ENCODE results near the gene ADAMTS12. TPM values are rescaled to one million over a fixed set of nuclear protein-coding genes. Genes with fewer than 3 reads are reported as not detected.
"Not testable (repeated sequence)": the region's sequence is repeated elsewhere in the genome, so short reads cannot be mapped to it uniquely, and the experiment has no call there.

ADAMTS12 gene
- total RNA-seq, 4 donors from 2014 or later, result 2.3 to 6.0 (median 4.2) TPM

DNA sequence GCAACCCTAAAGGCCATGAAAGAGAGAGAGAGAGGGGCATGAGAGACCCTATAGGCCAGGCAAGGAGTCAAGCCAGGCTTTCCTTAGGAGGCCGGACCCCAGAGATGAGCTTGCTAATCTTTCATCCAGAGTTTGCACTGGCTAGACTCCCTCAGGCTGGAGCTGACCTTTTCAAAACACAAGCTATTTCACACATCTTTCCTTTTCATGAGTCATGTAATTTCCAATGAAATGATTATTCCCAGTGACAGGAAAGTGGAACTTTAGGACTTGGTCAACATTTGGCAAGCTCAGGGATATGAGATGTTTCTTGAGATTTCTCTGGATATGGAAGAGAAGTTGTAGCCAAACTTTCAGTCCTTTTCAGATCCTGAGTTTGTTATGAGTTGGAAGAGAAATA lies 333.3 kb downstream of the ADAMTS12 start:
- Histone ChIP-seq H3K4me1 (peaks cover 0 to 20% (median 17%) of the 10 kb centered on the region in 4 donors), H3K27ac (replicated peaks in 1 of 4) (no peak overlapping the region), H3K4me3 (no peak overlapping the region), H3K9me3 (no peaks in the 10 kb centered on the region), H3K36me3 (no peaks in the 10 kb centered on the region), H3K27me3 (no peaks in the 10 kb centered on the region)
- WGBS, result 57% methylated on average over 1 of the region's 1 CpG
- intact Hi-C loops (cut with DNase I), result no loop called here
- no peak for DNase-seq (ENCODE audit: extremely low spot score)
- TF ChIP-seq, protein P1, sequence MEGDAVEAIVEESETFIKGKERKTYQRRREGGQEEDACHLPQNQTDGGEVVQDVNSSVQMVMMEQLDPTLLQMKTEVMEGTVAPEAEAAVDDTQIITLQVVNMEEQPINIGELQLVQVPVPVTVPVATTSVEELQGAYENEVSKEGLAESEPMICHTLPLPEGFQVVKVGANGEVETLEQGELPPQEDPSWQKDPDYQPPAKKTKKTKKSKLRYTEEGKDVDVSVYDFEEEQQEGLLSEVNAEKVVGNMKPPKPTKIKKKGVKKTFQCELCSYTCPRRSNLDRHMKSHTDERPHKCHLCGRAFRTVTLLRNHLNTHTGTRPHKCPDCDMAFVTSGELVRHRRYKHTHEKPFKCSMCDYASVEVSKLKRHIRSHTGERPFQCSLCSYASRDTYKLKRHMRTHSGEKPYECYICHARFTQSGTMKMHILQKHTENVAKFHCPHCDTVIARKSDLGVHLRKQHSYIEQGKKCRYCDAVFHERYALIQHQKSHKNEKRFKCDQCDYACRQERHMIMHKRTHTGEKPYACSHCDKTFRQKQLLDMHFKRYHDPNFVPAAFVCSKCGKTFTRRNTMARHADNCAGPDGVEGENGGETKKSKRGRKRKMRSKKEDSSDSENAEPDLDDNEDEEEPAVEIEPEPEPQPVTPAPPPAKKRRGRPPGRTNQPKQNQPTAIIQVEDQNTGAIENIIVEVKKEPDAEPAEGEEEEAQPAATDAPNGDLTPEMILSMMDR (IDR thresholded peaks at IDR 0.05), result no peak
- no peak for TF ChIP-seq POLR2A (IDR thresholded peaks at IDR 0.05; ENCODE audit: low read depth)
- TF ChIP-seq POLR2AphosphoS5 (IDR thresholded peaks at IDR 0.05), result no peak
- no peak for TF ChIP-seq EP300 (IDR thresholded peaks at IDR 0.05)

DNA sequence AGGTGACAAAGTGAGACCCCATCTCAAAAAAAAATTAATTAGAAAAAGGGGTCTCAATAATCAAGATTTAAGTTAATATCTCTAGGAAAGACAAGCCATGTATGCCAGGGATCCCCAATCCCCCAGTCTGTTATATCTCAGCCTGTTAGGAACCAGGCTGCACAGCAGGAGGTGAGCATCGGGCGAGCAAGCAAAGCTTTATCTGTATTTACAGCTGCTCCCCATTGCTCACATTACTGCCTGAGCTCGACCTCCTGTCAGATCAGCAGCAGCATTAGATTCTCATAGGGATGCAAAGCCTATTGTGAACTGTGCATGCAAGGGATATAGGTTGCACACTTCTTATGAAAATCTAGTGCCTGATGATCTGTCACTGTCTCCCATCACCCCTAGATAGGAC lies 334.2 kb downstream of the ADAMTS12 start:
- no peak overlapping the region for H3K4me3 ChIP-seq
- TF ChIP-seq EP300 (IDR thresholded peaks at IDR 0.05) (no peak), POLR2AphosphoS5 (IDR thresholded peaks at IDR 0.05) (no peak), POLR2A (IDR thresholded peaks at IDR 0.05; ENCODE audit: low read depth) (no peak)
- TF ChIP-seq, protein P1 (IDR thresholded peaks at IDR 0.05), result no peak
- no peaks in the 10 kb centered on the region for H3K27me3 ChIP-seq
- H3K4me1 ChIP-seq, result peaks cover 0 to 18% (median 15%) of the 10 kb centered on the region in 4 donors
- DNase-seq (ENCODE audit: extremely low spot score), result no peak
- intact Hi-C loops (cut with DNase I), result no loop called here
- no peaks in the 10 kb centered on the region for H3K36me3 ChIP-seq
- no peaks in the 10 kb centered on the region for H3K9me3 ChIP-seq
- H3K27ac ChIP-seq (replicated peaks in 1 of 4), result no peak overlapping the region
- WGBS, result 66% methylated on average over 2 of the region's 3 CpGs

DNA sequence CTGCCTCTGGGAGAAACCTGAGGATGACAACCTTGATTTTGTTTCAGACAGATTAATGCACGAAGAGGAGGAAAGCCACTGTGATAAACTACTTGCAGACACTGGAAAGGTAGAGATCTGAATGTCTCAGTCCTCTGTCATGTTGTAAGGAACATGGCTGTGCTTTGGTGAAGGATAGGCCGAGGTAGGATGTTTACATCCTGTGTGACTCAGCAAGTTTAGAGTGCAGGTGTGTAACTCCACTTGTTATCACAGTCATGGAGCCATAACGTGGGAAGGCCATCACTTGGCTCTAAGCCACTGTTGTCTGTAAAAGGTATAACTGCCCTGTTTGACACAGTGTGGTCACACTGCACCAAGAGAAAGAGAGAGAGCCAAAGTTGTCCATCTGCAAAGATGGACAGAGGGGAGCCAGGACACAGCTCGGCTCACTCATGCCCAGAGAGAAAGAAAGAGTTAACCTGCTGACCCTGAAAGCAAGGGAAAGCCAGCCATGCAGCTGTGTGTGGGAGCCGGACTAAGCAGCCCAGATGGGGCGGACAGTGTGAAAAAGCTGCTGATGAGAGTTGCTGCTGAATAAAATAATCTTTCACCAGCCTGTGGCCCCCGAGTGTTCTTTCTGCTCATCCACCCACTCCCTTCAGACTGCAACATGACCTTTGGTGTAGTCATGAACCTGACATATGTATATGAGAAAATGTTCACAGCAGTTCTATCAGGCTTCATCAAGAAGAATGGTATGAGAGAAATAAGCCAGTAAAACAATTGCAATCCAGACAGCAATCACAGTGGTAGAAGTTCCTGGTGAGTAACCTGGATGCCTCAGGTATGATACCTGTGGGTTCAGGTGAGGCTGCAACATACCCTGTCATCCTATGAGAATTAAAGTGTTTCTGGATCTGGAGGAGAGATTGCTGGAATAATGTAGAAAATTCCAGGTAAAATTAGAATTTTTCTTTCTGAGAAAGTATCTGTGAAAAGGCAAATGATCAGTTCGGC lies 335.2 kb downstream of the ADAMTS12 start:
- Histone ChIP-seq H3K27me3 (no peaks in the 10 kb centered on the region), H3K36me3 (no peaks in the 10 kb centered on the region), H3K4me3 (no peak overlapping the region), H3K27ac (replicated peaks in 1 of 4) (no peak overlapping the region), H3K4me1 (peaks cover 0 to 18% (median 15%) of the 10 kb centered on the region in 4 donors), H3K9me3 (no peaks in the 10 kb centered on the region)
- no peak for DNase-seq (ENCODE audit: extremely low spot score)
- no peak for TF ChIP-seq EP300 (IDR thresholded peaks at IDR 0.05)
- no peak for TF ChIP-seq POLR2AphosphoS5 (IDR thresholded peaks at IDR 0.05)
- no peak for TF ChIP-seq POLR2A (IDR thresholded peaks at IDR 0.05; ENCODE audit: low read depth)
- TF ChIP-seq, protein P1 (IDR thresholded peaks at IDR 0.05), result no peak
- 68% methylated on average over 7 of the region's 8 CpGs for WGBS
- intact Hi-C loops (cut with DNase I), result no loop called here

DNA sequence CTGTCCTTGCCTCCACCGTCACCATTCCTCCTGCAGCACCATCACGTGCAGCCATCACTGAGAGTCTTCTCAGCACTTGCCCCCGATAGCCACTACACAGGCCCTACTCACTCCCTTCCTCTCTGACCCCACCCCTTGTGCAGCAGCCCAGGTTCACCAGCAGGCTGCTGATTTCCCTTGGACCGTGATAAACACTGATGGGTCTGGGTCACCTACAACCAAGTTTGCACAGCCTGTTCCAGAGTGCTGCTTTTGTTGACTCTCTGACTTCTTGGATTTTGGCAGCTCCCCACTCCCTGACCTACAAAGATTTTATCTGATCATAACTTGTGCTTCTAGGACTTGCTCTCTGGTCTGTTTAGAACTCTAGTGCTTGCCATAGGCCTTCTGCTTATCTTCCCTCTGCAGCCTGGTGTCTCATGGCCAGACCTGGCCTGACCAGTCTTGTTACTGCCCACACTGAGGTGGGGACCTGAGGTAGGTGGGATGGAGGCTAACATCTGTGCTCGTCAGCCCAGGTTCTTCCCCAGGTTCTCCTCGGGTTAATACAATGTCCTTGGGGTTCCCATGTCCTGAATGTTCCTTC lies 341.7 kb downstream of the ADAMTS12 start:
- WGBS, result 95% methylated on average over 6 of the region's 6 CpGs
- H3K9me3 ChIP-seq, result no peaks in the 10 kb centered on the region
- no peak overlapping the region for H3K4me3 ChIP-seq
- H3K4me1 ChIP-seq, result no peaks in the 10 kb centered on the region
- DNase-seq (ENCODE audit: extremely low spot score), result no peak
- no peaks in the 10 kb centered on the region for H3K27me3 ChIP-seq
- H3K36me3 ChIP-seq, result peaks cover 0 to 15% (median 0%) of the 10 kb centered on the region in 4 donors
- intact Hi-C loops (cut with DNase I), result no loop called here
- TF ChIP-seq, protein P1 (IDR thresholded peaks at IDR 0.05), result no peak
- TF ChIP-seq EP300 (IDR thresholded peaks at IDR 0.05) (no peak), POLR2AphosphoS5 (IDR thresholded peaks at IDR 0.05) (no peak), POLR2A (IDR thresholded peaks at IDR 0.05; ENCODE audit: low read depth) (no peak)
- no peak overlapping the region for H3K27ac ChIP-seq (replicated peaks in 1 of 4)

DNA sequence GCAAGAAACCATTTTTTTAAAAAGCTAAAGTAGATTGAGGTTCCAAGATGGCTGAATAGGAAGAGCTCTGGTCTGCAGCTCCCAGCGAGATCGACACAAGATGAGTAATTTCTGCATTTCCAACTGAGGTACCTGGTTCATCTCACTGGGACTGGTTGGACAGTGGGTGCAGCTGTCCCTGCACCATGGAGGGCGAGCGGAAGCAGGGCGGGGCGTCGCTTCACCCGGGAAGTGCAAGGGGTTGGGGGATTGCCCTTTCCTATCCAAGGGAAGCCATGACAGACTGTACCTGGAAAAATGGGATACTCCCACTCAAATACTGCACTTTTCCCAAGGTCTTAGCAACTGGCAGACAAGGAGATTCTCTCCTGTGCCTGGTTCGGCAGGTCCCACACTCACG lies 352.0 kb downstream of the ADAMTS12 start:
- peaks cover 4 to 14% (median 10%) of the 10 kb centered on the region in 4 donors for H3K4me1 ChIP-seq
- DNase-seq (ENCODE audit: extremely low spot score); H3K9me3 ChIP-seq; H3K36me3 ChIP-seq; H3K27ac ChIP-seq (replicated peaks in 1 of 4); H3K27me3 ChIP-seq; H3K4me3 ChIP-seq; intact Hi-C loops (cut with DNase I): not testable (repeated sequence)
- WGBS, result 76% methylated on average over 9 of the region's 10 CpGs
